Measurements from ENCODE around the gene SYCE3. TPM values are rescaled to one million over a fixed set of nuclear protein-coding genes. Genes with fewer than 3 reads are reported as not detected.

Gene SYCE3
- total and polyA plus RNA-seq, 11 donors, result not detected

DNA sequence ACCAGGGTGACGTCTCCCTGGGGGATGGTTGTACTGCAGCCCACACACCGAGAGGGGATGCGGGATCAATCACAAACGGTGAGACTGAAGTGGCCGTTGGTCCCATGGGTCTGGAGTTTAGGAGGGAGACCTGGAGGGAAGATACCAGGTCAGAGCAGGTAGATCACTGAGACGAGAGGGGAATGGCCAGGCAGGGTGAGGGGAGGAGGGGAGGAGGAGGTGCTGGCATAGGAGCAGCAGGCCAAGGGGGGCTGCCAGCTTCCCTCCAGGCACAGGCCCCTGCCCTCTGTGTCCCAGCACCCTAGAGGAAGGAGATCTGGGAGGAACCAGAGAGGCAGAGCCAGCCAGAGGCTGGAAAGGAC lies 44.9 kb upstream of the SYCE3 start:
- Histone ChIP-seq H3K9me3 (no peaks in the 10 kb centered on the region), H3K36me3 (no peaks in the 10 kb centered on the region), H3K27me3 (peaks cover 13 to 49% (median 32%) of the 10 kb centered on the region in 9 donors), H3K27ac (no peak overlapping the region), H3K4me3 (no peak overlapping the region), H3K4me1 (peaks cover 0 to 9% (median 0%) of the 10 kb centered on the region in 12 donors)
- ATAC-seq, result no peak
- 66 to 80% (median 73%) methylated on average over 6 of the region's 6 CpGs for WGBS, 4 donors
- TF ChIP-seq POLR2A (IDR thresholded peaks at IDR 0.05), result no peak
- TF ChIP-seq, protein P1, sequence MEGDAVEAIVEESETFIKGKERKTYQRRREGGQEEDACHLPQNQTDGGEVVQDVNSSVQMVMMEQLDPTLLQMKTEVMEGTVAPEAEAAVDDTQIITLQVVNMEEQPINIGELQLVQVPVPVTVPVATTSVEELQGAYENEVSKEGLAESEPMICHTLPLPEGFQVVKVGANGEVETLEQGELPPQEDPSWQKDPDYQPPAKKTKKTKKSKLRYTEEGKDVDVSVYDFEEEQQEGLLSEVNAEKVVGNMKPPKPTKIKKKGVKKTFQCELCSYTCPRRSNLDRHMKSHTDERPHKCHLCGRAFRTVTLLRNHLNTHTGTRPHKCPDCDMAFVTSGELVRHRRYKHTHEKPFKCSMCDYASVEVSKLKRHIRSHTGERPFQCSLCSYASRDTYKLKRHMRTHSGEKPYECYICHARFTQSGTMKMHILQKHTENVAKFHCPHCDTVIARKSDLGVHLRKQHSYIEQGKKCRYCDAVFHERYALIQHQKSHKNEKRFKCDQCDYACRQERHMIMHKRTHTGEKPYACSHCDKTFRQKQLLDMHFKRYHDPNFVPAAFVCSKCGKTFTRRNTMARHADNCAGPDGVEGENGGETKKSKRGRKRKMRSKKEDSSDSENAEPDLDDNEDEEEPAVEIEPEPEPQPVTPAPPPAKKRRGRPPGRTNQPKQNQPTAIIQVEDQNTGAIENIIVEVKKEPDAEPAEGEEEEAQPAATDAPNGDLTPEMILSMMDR (IDR thresholded peaks at IDR 0.05), result no peak
- intact Hi-C loops (cut with DNase I), result no loop called here
- no peak for DNase-seq

DNA sequence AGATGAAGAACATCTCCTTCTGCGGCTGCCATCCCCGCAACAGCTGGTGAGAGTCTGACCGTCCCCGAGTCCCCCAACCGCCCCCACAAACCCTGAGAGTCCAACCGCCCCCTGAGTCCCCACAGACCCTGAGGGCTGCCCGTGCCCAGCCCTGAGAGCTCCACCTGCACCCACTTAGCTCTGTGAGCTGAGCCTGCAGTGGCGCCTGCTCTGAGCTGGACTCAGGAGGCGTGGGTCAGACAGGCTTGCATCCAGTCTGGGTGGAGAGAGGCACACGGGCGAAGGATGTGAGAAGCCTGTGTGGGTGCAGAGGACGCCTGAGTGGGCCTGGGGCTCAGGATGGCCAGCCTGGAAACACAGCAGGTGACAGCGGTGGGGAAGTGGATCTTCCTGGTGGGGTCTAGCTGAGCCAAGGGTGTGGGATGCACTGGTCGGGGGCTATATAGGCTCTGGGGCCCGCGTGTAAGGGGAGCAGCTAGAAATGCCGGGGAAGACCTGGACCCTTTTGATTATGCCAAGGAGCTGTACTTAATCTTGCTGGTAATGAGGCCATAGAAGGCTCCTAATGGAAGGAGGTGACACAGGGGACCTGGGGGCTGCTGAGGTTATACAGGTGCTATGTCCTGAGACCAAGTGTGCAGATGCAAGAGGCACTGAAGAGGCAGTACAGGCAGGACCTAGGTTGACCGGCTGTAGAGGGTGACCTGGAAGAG lies 44.4 kb upstream of the SYCE3 start:
- 74 to 90% (median 87%) methylated on average over 11 to 18 of the region's 18 CpGs for whole genome bisulfite sequencing, 4 donors

DNA sequence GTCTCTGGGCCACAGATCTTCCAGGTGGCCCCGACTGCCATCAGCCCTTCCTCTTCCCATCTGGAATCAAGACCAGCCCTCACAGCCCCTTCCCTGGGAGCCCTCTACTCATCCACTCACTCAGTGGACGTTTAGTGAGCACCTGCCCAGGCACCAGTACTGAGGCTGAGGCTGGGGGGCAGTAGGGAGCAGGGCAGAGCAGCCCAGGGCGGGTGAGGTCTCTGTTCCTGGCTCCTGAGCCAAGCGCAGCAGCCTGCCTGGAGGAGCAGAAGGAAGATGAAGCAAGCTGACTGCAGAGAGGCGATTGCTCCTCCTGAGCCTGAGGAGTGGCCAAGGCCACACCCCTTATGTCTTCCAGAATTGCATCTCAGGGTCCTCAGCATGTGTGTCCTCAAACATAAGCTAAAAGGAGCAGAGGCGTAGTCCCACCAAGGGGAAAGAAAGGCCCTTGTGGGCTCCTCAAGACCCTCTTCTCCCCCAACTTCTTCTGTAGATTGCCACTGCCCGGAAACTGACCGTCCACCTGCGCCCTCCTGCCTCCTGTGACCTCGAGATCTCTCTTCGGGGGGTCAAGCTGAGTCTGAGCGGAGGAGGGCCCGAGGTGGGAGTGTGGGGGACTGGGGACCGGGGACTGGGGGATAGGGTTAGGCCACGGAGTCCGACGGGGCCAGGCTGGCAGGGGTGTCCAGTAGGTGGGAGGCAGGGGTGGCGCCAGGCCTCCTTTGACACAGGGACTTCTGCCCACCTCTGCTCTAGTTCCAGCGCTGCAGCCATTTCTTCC lies 43.6 kb upstream of the SYCE3 start:
- ATAC-seq (no peak), DNase-seq (no peak)
- H3K36me3 ChIP-seq, result no peaks in the 10 kb centered on the region
- no peaks in the 10 kb centered on the region for H3K9me3 ChIP-seq
- peaks cover 0 to 10% (median 0%) of the 10 kb centered on the region in 12 donors for H3K4me1 ChIP-seq
- 67 to 77% (median 74%) methylated on average over 14 to 19 of the region's 19 CpGs for WGBS, 4 donors
- intact Hi-C loops (cut with DNase I), result no loop called here
- H3K4me3 ChIP-seq, result no peak overlapping the region
- TF ChIP-seq, protein P1 (IDR thresholded peaks at IDR 0.05), result peak in 1 of 12 donors; percentile 32
- no peak for TF ChIP-seq POLR2A (IDR thresholded peaks at IDR 0.05)
- peaks cover 15 to 52% (median 43%) of the 10 kb centered on the region in 9 donors for H3K27me3 ChIP-seq
- H3K27ac ChIP-seq, result no peak overlapping the region

More for the DNA sequence above, 44.4 kb upstream of the SYCE3 start:
- no peak for ATAC-seq
- no peaks in the 10 kb centered on the region for H3K36me3 ChIP-seq
- no peak overlapping the region for H3K4me3 ChIP-seq
- no peak overlapping the region for H3K27ac ChIP-seq
- H3K9me3 ChIP-seq, result no peaks in the 10 kb centered on the region
- TF ChIP-seq POLR2A (IDR thresholded peaks at IDR 0.05), result no peak
- TF ChIP-seq, protein P1 (IDR thresholded peaks at IDR 0.05), result no peak
- intact Hi-C loops (cut with DNase I), result no loop called here
- H3K4me1 ChIP-seq, result peaks cover 0 to 9% (median 0%) of the 10 kb centered on the region in 12 donors
- peaks cover 13 to 52% (median 37%) of the 10 kb centered on the region in 9 donors for H3K27me3 ChIP-seq
- DNase-seq, result no peak

DNA sequence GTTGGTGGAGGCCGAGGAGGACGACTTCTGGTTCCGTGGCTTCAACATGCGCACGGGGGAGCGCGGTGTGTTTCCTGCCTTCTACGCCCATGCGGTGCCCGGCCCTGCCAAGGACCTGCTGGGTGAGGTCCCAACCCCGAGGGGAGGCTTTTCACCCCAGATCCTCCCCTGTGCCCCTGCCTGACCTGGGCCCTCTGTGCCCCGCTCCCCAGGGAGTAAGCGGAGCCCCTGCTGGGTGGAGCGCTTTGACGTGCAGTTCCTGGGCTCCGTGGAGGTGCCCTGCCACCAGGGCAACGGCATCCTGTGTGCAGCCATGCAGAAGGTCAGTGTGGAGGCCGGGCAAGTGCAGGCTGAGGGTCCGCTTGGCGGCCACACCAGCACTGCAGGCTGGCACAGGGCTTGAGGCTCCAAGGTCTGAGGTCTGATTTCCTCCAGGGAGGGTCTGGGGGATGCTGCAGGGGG lies 42.9 kb upstream of the SYCE3 start:
- intact Hi-C loops (cut with DNase I), result no loop called here
- ATAC-seq (no peak), DNase-seq (no peak)
- H3K9me3 ChIP-seq, result no peaks in the 10 kb centered on the region
- H3K4me1 ChIP-seq, result peaks cover 0 to 17% (median 0%) of the 10 kb centered on the region in 12 donors
- no peak overlapping the region for H3K4me3 ChIP-seq
- no peaks in the 10 kb centered on the region for H3K36me3 ChIP-seq
- peaks cover 15 to 57% (median 48%) of the 10 kb centered on the region in 9 donors for H3K27me3 ChIP-seq
- TF ChIP-seq, protein P1 (IDR thresholded peaks at IDR 0.05), result no peak
- TF ChIP-seq POLR2A (IDR thresholded peaks at IDR 0.05), result no peak
- 84 to 91% (median 87%) methylated on average over 13 to 20 of the region's 20 CpGs for WGBS, 4 donors
- H3K27ac ChIP-seq, result no peak overlapping the region
